Breast epithelium (tissue), 4 donors: ENCODE measurements around the gene PPP1R1B. TPM values are rescaled to one million over a fixed set of nuclear protein-coding genes. Genes with fewer than 3 reads are reported as not detected.
"Not testable (repeated sequence)": the region's sequence is repeated elsewhere in the genome, so short reads cannot be mapped to it uniquely, and the experiment has no call there.

Source experiments
- DNase-seq, 2 donors: peaks; one replicate each; pipeline ENCODE4 v3.0.0-alpha.2; 2019; ENCODE audit warnings: low spot score in 2 of 2
- H3K27ac ChIP-seq, 2 donors: fragments of 200-600 bp; sonication (generic) in 1 of 2; one replicate each; pipeline ENCODE4 v1.5.1; 2016 to 2019; ENCODE audit warnings: mild to moderate bottlenecking in 1 of 2
- H3K27me3 ChIP-seq, 2 donors: fragments of 200-600 bp; sonication (generic) in 1 of 2; one replicate each; pipeline versions ENCODE4 v1.5.1 to v1.6.0; 2017 to 2019; ENCODE audit warnings: control low read depth in 1 of 2, mild to moderate bottlenecking in 1 of 2
- H3K36me3 ChIP-seq: fragments of 200-600 bp; one replicate; pipeline ENCODE4 v1.5.1; 2019
- H3K4me1 ChIP-seq, 2 donors: fragments of 200-600 bp; sonication (generic); one replicate each; pipeline ENCODE4 v1.5.1; 2016 to 2019; ENCODE audit warnings: control low read depth in 1 of 2
- H3K4me3 ChIP-seq, 3 donors: fragments of 200-600 bp; sonication (generic); 1 replicate in 2 of 3; 2 replicates in 1 of 3; pipeline ENCODE4 v1.5.1; 2016 to 2019; ENCODE audit warnings: mild to moderate bottlenecking in 3 of 3, moderate library complexity in 2 of 3
- H3K9me3 ChIP-seq, 2 donors: fragments of 200-600 bp; sonication (generic) in 1 of 2; one replicate each; pipeline ENCODE4 v1.5.1; 2016 to 2019; ENCODE audit warnings: control low read depth in 1 of 2
- POLR2A ChIP-seq: fragments of 450-650 bp; IDR thresholded peaks from one replicate; pipeline ENCODE4 v1.6.1; 2016; ENCODE audit warnings: antibody characterized with exemption, mild to moderate bottlenecking, moderate library complexity
- POLR2AphosphoS5 ChIP-seq, 3 donors: sonication (generic); formaldehyde crosslinking; IDR thresholded peaks; one replicate each; pipeline ENCODE4 v1.6.1; 2017; ENCODE audit warnings: antibody characterized with exemption in 3 of 3
- intact Hi-C: fragments of 100-400 bp; cut with DNase I; formaldehyde crosslinking; loops from one replicate; pipeline ENCODE4 v1.15.1; 2023; ENCODE audit warnings: low total_unique reads
- total RNA-seq, 3 donors: library from RNA; depleted of rRNA; stranded (reverse); fragments of >200 nt; gene quantifications; one replicate each; pipeline ENCODE4 v1.1.0, GENCODE V29; 2016
- TF ChIP-seq, protein P1 (sequence below), 3 donors: fragments of 450-650 bp; IDR thresholded peaks; one replicate each; pipeline ENCODE4 v1.5.1; 2016 to 2017; ENCODE audit warnings: antibody characterized with exemption in 3 of 3, mild to moderate bottlenecking in 3 of 3, moderate library complexity in 3 of 3

PPP1R1B gene
- total RNA-seq, 3 donors from 2014 or later = 22.6 to 71.3 (median 67.5) TPM

GRCh38 chr17:39581071-39581758 lies 45.5 kb upstream of the PPP1R1B start:
- no peak for DNase-seq
- no peak for TF ChIP-seq POLR2A
- no peak for TF ChIP-seq POLR2AphosphoS5 (IDR thresholded peaks at IDR 0.05)
- TF ChIP-seq, protein P1, sequence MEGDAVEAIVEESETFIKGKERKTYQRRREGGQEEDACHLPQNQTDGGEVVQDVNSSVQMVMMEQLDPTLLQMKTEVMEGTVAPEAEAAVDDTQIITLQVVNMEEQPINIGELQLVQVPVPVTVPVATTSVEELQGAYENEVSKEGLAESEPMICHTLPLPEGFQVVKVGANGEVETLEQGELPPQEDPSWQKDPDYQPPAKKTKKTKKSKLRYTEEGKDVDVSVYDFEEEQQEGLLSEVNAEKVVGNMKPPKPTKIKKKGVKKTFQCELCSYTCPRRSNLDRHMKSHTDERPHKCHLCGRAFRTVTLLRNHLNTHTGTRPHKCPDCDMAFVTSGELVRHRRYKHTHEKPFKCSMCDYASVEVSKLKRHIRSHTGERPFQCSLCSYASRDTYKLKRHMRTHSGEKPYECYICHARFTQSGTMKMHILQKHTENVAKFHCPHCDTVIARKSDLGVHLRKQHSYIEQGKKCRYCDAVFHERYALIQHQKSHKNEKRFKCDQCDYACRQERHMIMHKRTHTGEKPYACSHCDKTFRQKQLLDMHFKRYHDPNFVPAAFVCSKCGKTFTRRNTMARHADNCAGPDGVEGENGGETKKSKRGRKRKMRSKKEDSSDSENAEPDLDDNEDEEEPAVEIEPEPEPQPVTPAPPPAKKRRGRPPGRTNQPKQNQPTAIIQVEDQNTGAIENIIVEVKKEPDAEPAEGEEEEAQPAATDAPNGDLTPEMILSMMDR (IDR thresholded peaks at IDR 0.05) = no peak
- Histone ChIP-seq H3K4me1 (no peaks in the 10 kb centered on the region), H3K36me3 (no peaks in the 10 kb centered on the region), H3K9me3 (no peaks in the 10 kb centered on the region), H3K27me3 (no peaks in the 10 kb centered on the region), H3K27ac (no peak overlapping the region), H3K4me3 (no peak overlapping the region)
- intact Hi-C loops = no loop called here

DNA sequence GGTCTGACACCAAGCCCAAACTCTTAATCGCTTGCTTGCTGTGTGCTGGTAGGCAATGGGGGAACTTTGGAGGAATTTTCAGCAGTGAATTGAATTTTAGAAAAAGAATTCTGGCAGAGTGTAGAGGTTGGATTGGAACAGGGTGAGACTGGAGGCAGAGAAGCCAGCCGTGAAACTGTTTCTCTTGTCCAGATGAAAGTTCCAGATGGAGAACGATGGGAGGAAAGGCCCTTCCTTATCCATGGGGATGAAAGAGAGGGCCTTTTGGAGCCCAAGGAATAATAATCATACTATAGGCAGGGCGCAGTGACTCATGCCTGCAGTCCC lies 45.0 kb upstream of the PPP1R1B start:
- no peak for DNase-seq
- Histone ChIP-seq H3K9me3 (no peaks in the 10 kb centered on the region), H3K27ac (no peak overlapping the region), H3K27me3 (no peaks in the 10 kb centered on the region), H3K4me3 (no peak overlapping the region), H3K36me3 (no peaks in the 10 kb centered on the region), H3K4me1 (no peaks in the 10 kb centered on the region)
- TF ChIP-seq POLR2A = no peak
- no peak for TF ChIP-seq POLR2AphosphoS5 (IDR thresholded peaks at IDR 0.05)
- TF ChIP-seq, protein P1 (IDR thresholded peaks at IDR 0.05) = no peak
- intact Hi-C loops = no loop called here

DNA sequence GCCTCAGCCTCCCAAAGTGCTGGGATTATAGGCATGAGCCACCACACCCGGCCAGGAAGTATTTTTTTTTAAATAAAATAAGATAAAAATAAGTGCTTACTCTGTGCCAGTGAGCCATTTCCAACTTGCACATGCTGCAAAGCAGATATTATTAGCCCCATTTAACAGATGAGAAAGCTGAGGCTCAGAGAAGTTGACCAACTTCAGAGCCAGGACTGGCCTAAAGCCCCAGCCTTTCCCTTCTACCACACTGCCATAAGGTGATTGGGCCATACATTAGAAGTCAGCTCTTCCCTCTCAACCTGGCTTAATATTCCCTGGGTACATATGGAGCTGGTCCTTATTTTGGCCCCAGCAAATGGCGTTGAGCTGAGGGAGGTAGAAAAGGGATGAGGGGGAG lies 44.1 kb upstream of the PPP1R1B start:
- Histone ChIP-seq H3K36me3 (no peaks in the 10 kb centered on the region), H3K4me3 (no peak overlapping the region), H3K27ac (no peak overlapping the region), H3K27me3 (no peaks in the 10 kb centered on the region), H3K4me1 (no peaks in the 10 kb centered on the region), H3K9me3 (no peaks in the 10 kb centered on the region)
- DNase-seq = no peak
- intact Hi-C loops = no loop called here
- TF ChIP-seq, protein P1 (IDR thresholded peaks at IDR 0.05) = no peak
- TF ChIP-seq POLR2A = no peak
- no peak for TF ChIP-seq POLR2AphosphoS5 (IDR thresholded peaks at IDR 0.05)

DNA sequence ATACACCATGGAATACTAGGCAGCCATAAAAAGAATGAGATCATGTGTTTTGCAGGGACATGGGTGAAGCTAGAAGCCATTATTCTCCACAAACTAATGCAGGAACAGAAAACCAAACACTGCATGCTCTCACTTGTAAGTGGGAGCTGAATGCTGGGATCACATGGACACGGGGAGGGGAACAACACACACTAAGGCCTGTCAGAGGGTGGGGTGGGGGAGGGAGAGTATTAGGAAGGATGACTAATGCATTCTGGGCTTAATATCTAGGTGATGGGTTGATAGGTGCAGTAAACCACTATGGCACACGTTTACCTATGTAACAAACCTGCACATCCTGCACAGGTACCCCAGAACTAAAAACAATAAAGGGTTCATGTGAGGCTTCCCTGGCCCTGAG lies 36.6 kb upstream of the PPP1R1B start:
- H3K4me3 ChIP-seq, H3K9me3 ChIP-seq, H3K27me3 ChIP-seq, H3K27ac ChIP-seq, H3K36me3 ChIP-seq, H3K4me1 ChIP-seq, DNase-seq, intact Hi-C loops: not testable (repeated sequence)

DNA sequence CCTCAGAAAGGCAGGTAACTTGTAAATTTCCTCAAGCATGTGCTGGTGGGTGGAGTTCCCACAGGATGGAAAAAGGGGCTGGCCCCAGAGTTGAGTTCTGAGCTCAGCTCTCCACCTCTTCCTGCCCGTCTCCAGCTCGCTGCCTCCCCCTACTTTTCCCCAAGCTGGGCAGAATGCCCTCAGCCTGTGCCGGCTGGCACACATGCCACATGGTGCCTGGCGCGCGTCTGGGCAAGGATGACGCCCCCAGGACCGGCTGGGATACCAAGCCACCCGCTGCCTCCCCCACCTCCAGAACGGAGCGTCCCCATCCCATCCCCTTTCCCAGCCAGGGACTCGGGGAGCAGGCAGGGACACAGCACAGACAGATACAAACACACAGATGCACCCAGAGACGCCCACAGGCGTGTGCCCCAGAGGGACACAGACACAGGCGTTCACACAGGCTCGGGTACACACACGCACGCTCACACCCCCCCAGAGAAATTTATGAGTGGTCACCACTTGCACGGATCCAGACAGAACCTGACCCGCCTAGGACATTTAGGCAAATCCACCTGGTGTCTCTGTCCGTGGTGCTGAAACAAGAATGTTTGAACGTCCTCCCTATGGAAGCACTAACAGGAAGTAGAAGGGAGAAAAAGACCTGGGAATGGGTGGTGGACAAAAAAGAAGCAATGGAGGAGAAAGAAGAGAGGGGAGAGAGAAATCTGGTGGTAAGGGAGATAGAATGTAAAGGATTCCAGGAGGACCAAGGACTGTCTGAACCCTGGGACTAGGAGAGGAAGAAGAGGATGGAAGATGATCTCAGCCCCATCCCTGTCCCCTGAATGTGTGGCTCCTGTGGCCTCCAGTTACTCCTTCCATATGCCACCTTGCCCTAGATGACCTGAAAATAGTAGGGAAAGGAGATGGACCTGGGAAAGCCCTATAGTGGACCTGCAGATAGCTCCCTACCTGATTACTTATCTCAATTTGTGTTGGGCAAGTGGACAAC lies 34.5 kb upstream of the PPP1R1B start:
- Histone ChIP-seq H3K36me3 (no peaks in the 10 kb centered on the region), H3K9me3 (no peaks in the 10 kb centered on the region), H3K27ac (no peak overlapping the region), H3K4me1 (no peaks in the 10 kb centered on the region), H3K27me3 (peaks cover 8 to 31% of the 10 kb centered on the region in 2 donors), H3K4me3 (no peak overlapping the region)
- intact Hi-C loops = no loop called here
- no peak for DNase-seq
- TF ChIP-seq POLR2A = no peak
- TF ChIP-seq, protein P1 (IDR thresholded peaks at IDR 0.05) = no peak
- no peak for TF ChIP-seq POLR2AphosphoS5 (IDR thresholded peaks at IDR 0.05)
